GM19099 (cell line): ENCODE results near the gene SLC35F1.

Source experiments
- POLR2A ChIP-seq: IDR thresholded peaks from 3 replicates; pipeline ENCODE4 v1.6.1; 2011; ENCODE audit warnings: low read depth; ENCODE audit not compliant: insufficient read length; ENCODE audit errors: extremely low read depth

The SLC35F1 gene

GRCh38 chr6:118042855-118043254 lies 135.8 kb downstream of the SLC35F1 start:
- no peak for TF ChIP-seq POLR2A

GRCh38 chr6:118044275-118044674 lies 137.2 kb downstream of the SLC35F1 start:
- TF ChIP-seq POLR2A: no peak

- no peak for TF ChIP-seq POLR2A
These were observed 147.0 kb downstream of the SLC35F1 start for GRCh38 chr6:118054082-118054481.

- no peak for TF ChIP-seq POLR2A
These were observed 154.6 kb downstream of the SLC35F1 start for GRCh38 chr6:118061666-118062065.

- TF ChIP-seq POLR2A: no peak
These were observed 173.5 kb downstream of the SLC35F1 start for GRCh38 chr6:118080547-118080946.

- TF ChIP-seq POLR2A: no peak
These were observed 176.6 kb downstream of the SLC35F1 start for GRCh38 chr6:118083711-118084110.

- no peak for TF ChIP-seq POLR2A
These were observed 178.6 kb downstream of the SLC35F1 start for GRCh38 chr6:118085665-118086064.

- TF ChIP-seq POLR2A: no peak
These were observed 179.1 kb downstream of the SLC35F1 start for GRCh38 chr6:118086159-118086558.

GRCh38 chr6:118092086-118092485 lies 185.0 kb downstream of the SLC35F1 start:
- no peak for TF ChIP-seq POLR2A

- TF ChIP-seq POLR2A: no peak
These were observed 190.5 kb downstream of the SLC35F1 start for GRCh38 chr6:118097576-118097975.

- no peak for TF ChIP-seq POLR2A
These were observed 193.7 kb downstream of the SLC35F1 start for GRCh38 chr6:118100717-118101116.

- no peak for TF ChIP-seq POLR2A
These were observed 194.2 kb downstream of the SLC35F1 start for GRCh38 chr6:118101220-118101619.

GRCh38 chr6:118101831-118102345 lies 194.8 kb downstream of the SLC35F1 start:
- no peak for TF ChIP-seq POLR2A

- TF ChIP-seq POLR2A: no peak
These were observed 195.3 kb downstream of the SLC35F1 start for GRCh38 chr6:118102401-118102800.

- no peak for TF ChIP-seq POLR2A
These were observed 196.5 kb downstream of the SLC35F1 start for GRCh38 chr6:118103381-118104146.

- TF ChIP-seq POLR2A: no peak
These were observed 215.2 kb downstream of the SLC35F1 start for GRCh38 chr6:118122161-118122725.
